ENCODE results near the gene HOXA10.

The HOXA10 gene

DNA sequence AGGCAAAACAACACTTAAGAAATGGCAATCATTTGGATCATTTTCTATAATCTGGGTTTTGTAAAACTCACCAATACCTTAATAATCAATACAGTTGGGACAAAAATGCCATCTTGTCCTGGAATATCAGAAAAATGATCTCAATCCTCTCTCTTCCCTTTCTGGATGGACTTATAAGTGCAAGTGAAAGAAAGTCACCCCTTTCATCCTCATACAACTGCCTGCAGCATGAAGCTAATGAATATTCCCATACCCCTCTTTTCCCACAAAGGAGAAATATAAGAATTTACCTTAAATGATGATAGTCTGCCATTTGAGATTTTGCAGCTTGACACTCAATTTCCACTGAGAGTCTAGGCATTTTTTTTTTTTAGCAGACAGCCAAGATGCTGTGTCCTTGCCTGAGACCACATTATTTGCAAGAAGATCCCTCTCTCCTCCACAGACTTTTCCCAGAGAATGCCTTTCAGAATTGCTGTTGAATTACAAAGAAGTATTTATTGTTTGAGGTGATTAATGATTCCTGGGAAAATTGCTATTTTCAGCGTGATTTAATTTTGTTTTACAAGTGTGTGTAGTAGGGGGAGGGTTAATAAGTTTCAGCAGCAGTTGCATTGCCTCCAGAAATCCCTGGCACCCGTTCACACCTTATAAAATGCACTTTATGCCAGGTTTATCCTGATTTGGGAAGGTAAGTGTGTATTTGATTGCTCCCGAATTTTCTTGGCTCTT lies 47.4 kb downstream of the HOXA10 start:
- Histone ChIP-seq H3K9me3 (ENCODE audit: control insufficient read depth, insufficient read depth, low read length) (no peaks in the 10 kb centered on the region), H3K27ac (ENCODE audit: low read depth, low read length) (no peak overlapping the region), H3K36me3 (ENCODE audit: control insufficient read depth, insufficient read depth, low read length) (no peaks in the 10 kb centered on the region), H3K27me3 (ENCODE audit: control insufficient read depth, insufficient read depth, low read length) (peaks cover 100% of the 10 kb centered on the region), H3K4me3 (ENCODE audit: low read depth, low read length) (no peak overlapping the region), H3K4me1 (ENCODE audit: control insufficient read depth, insufficient read depth, low read length) (no peaks in the 10 kb centered on the region), H3K9ac (ENCODE audit: low read depth, low read length) (no peak overlapping the region)

DNA sequence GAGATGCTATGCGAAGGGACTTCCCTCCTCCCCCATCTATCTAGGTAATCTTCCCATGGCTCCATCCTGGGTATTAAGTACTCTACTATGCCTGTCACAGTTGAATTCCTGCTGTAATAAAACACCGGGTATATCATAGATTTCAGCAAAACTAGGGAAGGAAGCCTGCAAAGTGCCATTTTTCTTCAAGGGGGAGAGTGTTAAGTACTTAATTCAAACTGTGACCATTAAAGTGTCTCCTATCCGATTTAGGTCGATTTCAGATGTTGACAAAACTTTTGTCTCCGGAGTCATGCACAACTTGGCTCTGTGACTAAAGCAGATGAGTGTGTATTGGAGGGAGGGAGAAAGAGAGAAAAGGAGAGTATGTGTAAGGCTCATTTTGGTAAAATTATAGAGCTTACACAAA lies 48.1 kb downstream of the HOXA10 start:
- Histone ChIP-seq H3K27me3 (ENCODE audit: control insufficient read depth, insufficient read depth, low read length) (peaks cover 100% of the 10 kb centered on the region), H3K27ac (ENCODE audit: low read depth, low read length) (no peak overlapping the region), H3K9ac (ENCODE audit: low read depth, low read length) (no peak overlapping the region), H3K4me1 (ENCODE audit: control insufficient read depth, insufficient read depth, low read length) (no peaks in the 10 kb centered on the region), H3K4me3 (ENCODE audit: low read depth, low read length) (no peak overlapping the region), H3K36me3 (ENCODE audit: control insufficient read depth, insufficient read depth, low read length) (no peaks in the 10 kb centered on the region), H3K9me3 (ENCODE audit: control insufficient read depth, insufficient read depth, low read length) (no peaks in the 10 kb centered on the region)

DNA sequence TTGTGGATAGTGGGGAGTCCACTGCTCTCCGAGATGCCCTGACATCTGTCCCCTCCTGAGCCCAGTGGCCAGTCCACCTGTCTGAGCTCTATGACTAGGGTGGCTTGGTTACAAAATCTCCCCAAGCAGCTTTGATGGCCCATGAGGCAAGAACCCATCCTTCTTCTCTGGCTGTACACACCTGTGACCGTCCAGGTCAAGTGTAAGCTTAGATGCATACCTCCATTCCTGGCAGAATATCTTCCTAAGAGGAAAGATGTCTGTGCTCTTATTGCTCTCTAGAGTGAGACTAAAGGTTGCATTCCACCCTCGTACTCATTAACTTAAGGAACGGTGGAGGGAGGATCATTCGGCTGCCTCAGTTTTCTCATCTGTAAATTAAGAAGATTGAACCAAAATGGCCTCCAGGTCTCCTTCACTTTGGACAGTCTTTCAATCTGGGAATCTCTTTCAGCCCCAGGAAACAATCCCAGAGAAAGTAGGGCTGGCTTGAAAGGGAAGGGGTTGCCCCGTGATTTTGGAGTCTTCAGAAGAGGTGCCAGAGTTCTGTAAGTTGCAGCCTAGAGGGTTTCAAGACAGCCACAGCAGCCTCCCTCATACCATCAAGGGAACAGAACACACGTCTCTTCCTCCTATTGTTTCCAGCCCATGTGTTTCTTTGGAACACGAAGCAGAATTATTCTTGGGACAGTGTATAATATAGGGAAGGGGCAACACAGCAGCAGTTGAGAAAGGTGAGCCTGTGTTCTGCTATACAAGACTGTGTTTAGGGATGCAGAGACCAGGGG lies 49.0 kb downstream of the HOXA10 start:
- no peak overlapping the region for H3K4me3 ChIP-seq (ENCODE audit: low read depth, low read length)
- H3K9me3 ChIP-seq (ENCODE audit: control insufficient read depth, insufficient read depth, low read length), result no peaks in the 10 kb centered on the region
- no peaks in the 10 kb centered on the region for H3K4me1 ChIP-seq (ENCODE audit: control insufficient read depth, insufficient read depth, low read length)
- H3K36me3 ChIP-seq (ENCODE audit: control insufficient read depth, insufficient read depth, low read length), result no peaks in the 10 kb centered on the region
- no peak overlapping the region for H3K27ac ChIP-seq (ENCODE audit: low read depth, low read length)
- peaks cover 100% of the 10 kb centered on the region for H3K27me3 ChIP-seq (ENCODE audit: control insufficient read depth, insufficient read depth, low read length)
- no peak overlapping the region for H3K9ac ChIP-seq (ENCODE audit: low read depth, low read length)

DNA sequence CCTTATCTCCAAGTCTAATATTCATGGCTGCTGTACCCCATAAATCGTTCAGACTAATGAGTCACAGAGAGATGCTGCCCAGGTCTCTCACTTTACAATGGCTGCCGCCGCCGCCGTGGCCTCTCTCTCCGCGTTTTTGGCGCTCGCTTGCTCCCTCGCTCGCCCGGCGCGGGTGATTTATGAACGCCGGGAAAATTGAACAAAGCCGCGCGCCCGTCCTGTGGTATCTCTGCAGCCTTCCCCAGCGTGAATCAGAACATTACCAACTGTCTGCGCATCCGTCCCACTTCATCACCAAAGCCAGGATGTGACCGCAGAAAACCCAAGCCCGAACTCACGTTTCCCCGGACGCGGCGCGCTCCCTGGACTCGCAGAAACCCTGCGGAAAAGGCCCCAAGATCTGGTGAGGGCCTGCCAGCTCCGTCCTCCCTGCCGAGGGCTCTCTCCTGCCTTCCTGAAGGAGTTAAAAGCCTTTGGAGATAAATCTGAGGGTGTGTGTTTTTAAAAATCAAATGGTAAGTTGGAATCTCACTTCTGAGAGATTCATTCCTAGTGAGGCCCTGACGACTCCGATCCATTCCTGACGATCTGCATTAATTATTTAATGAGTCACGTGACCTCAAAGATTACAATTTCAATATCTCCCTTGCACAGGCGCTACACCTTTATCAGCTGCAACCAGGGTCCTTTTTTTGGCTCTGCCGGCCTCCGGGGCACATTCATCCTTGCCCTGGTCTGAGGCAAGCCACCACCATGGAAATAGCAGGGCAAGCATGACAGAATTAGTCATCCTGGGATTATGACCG lies 49.8 kb downstream of the HOXA10 start:
- no peaks in the 10 kb centered on the region for H3K36me3 ChIP-seq (ENCODE audit: control insufficient read depth, insufficient read depth, low read length)
- H3K27me3 ChIP-seq (ENCODE audit: control insufficient read depth, insufficient read depth, low read length), result peaks cover 100% of the 10 kb centered on the region
- no peaks in the 10 kb centered on the region for H3K9me3 ChIP-seq (ENCODE audit: control insufficient read depth, insufficient read depth, low read length)
- H3K27ac ChIP-seq (ENCODE audit: low read depth, low read length), result no peak overlapping the region
- no peak overlapping the region for H3K9ac ChIP-seq (ENCODE audit: low read depth, low read length)
- no peak overlapping the region for H3K4me3 ChIP-seq (ENCODE audit: low read depth, low read length)
- H3K4me1 ChIP-seq (ENCODE audit: control insufficient read depth, insufficient read depth, low read length), result no peaks in the 10 kb centered on the region

DNA sequence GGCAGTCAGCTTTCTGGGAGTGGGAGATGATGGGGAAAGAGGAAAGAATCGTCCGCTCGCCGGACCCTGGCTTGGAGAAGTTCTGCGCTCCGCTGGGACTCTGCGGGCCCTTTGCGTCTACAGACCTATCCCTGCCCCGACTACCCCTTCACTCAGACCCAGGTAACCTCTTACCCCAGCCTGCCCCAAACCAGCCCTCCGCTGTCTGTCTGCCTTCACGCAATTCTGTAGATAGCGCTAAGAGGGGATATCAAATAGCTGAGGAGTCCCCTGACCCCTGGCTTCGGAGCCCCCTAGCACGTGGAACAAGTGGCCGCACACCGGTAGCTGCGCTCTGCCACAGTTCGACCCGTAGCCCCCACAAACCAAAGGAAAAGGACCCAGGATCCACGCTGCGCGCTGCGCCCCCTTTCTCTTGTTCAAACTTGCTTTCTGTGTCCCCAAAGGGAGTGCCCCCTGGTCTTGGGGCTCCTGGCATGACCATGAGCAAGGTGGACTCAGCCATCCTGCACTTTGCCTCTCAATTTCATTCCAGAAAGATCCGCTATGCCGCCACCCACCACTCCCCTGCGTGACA lies 50.6 kb downstream of the HOXA10 start:
- Histone ChIP-seq H3K36me3 (ENCODE audit: control insufficient read depth, insufficient read depth, low read length) (no peaks in the 10 kb centered on the region), H3K27ac (ENCODE audit: low read depth, low read length) (no peak overlapping the region), H3K4me3 (ENCODE audit: low read depth, low read length) (no peak overlapping the region), H3K9me3 (ENCODE audit: control insufficient read depth, insufficient read depth, low read length) (no peaks in the 10 kb centered on the region), H3K9ac (ENCODE audit: low read depth, low read length) (no peak overlapping the region), H3K27me3 (ENCODE audit: control insufficient read depth, insufficient read depth, low read length) (peaks cover 100% of the 10 kb centered on the region), H3K4me1 (ENCODE audit: control insufficient read depth, insufficient read depth, low read length) (no peaks in the 10 kb centered on the region)

DNA sequence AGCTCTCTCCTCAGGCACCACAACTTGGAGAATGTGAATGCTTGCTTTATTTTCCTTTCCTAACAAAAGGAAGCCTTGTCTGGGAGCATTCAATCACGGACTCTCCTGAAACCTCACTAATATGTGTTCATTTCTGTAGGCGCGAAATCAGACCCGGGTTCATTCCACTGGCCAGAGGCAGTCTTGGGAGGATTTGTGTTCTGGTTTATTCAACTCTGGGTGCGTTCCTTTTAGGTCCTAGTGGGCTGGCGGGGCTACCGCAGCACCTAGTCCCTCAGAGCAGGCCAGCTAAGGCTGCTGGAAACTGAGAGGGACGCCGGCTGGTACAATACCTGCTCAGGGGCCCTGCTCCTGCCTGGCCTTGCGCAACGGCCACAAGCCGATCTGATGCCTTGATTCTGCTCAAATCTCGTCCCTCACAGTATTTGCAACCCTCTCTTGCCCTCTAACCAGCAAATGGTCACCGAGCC lies 51.1 kb downstream of the HOXA10 start:
- H3K27me3 ChIP-seq (ENCODE audit: control insufficient read depth, insufficient read depth, low read length), result peaks cover 100% of the 10 kb centered on the region
- H3K4me1 ChIP-seq (ENCODE audit: control insufficient read depth, insufficient read depth, low read length), result no peaks in the 10 kb centered on the region
- no peak overlapping the region for H3K27ac ChIP-seq (ENCODE audit: low read depth, low read length)
- no peak overlapping the region for H3K4me3 ChIP-seq (ENCODE audit: low read depth, low read length)
- H3K9me3 ChIP-seq (ENCODE audit: control insufficient read depth, insufficient read depth, low read length), result no peaks in the 10 kb centered on the region
- no peak overlapping the region for H3K9ac ChIP-seq (ENCODE audit: low read depth, low read length)
- no peaks in the 10 kb centered on the region for H3K36me3 ChIP-seq (ENCODE audit: control insufficient read depth, insufficient read depth, low read length)

DNA sequence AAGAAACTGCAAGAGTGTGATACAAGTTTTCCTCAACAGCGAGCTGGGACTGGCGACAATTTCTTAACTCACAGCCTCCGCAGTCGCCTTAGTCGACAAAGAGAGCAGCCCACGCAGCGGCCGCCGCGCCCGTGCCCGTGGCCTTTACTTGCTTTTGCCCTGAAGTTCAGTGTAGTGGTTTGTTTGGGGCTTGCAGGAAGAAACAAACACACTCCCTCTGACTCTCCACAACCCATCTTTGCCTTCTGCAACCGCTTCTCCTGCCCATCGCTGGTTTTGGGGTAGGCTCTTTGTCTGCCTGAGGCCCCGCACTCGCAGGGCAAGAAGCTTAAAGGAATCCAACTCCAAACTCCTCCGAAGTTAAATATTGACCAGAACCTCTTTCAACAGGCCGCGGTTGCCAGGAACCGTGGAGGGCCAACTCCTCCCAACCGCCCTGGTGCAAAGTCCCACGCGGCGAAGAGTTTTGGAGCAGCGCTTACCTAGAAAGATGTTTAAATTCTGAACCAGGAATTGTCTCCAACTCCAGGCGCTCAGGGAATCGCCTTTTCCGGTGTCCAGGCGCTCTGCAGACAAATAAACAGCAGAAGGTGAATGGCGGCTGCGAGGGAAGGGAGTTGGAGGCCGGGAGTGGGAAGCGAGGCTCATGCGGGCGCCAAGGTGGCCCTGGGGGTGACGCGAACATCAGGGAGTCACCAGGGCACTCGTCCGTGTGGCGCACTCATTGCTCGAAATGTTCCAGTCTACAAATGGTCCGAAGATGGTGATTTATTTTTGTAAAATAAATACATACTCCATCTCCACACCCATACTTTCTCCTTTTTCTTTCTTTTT lies 51.8 kb downstream of the HOXA10 start:
- Histone ChIP-seq H3K27ac (ENCODE audit: low read depth, low read length) (no peak overlapping the region), H3K4me1 (ENCODE audit: control insufficient read depth, insufficient read depth, low read length) (no peaks in the 10 kb centered on the region), H3K9me3 (ENCODE audit: control insufficient read depth, insufficient read depth, low read length) (no peaks in the 10 kb centered on the region), H3K27me3 (ENCODE audit: control insufficient read depth, insufficient read depth, low read length) (peaks cover 100% of the 10 kb centered on the region), H3K36me3 (ENCODE audit: control insufficient read depth, insufficient read depth, low read length) (no peaks in the 10 kb centered on the region), H3K4me3 (ENCODE audit: low read depth, low read length) (no peak overlapping the region), H3K9ac (ENCODE audit: low read depth, low read length) (no peak overlapping the region)

DNA sequence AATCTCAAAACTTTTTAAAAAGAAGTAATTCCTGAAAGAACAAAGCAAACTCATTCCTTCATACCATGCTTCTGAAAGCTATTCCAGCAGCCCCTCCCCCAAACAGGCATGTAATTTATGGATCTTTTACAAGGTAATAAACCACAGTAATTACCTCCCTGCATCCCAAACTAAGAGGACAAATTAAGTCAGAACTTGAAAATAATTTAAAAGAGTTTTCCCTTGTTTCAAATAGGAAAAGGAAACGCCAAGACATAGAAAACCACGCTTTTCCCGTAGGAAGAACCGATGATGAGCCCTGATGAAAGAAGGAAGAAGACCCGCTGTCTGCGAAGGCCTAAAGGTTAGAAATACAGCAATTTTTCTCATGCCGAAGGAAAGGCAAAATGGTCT lies 52.4 kb downstream of the HOXA10 start:
- H3K27ac ChIP-seq (ENCODE audit: low read depth, low read length), result no peak overlapping the region
- H3K4me1 ChIP-seq (ENCODE audit: control insufficient read depth, insufficient read depth, low read length), result no peaks in the 10 kb centered on the region
- H3K4me3 ChIP-seq (ENCODE audit: low read depth, low read length), result no peak overlapping the region
- H3K9ac ChIP-seq (ENCODE audit: low read depth, low read length), result no peak overlapping the region
- no peaks in the 10 kb centered on the region for H3K36me3 ChIP-seq (ENCODE audit: control insufficient read depth, insufficient read depth, low read length)
- H3K9me3 ChIP-seq (ENCODE audit: control insufficient read depth, insufficient read depth, low read length), result no peaks in the 10 kb centered on the region
- peaks cover 100% of the 10 kb centered on the region for H3K27me3 ChIP-seq (ENCODE audit: control insufficient read depth, insufficient read depth, low read length)

All from HUES48 (cell line).